KBM-7 (cell line): ENCODE data around the gene DTD1.

Source experiments
- DNase-seq: peaks from one replicate; pipeline ENCODE4 v3.0.0-alpha.2; 2015
- in situ Hi-C: fragments of 300-500 bp; cut with MboI; formaldehyde crosslinking; loops from 2 replicates; pipeline ENCODE4 v1.14.3; 2020; ENCODE audit warnings: low sequenced_read_pairs, low pct_unique_long_range_greater_than_20kb, mixed read lengths

The DTD1 gene

DNA sequence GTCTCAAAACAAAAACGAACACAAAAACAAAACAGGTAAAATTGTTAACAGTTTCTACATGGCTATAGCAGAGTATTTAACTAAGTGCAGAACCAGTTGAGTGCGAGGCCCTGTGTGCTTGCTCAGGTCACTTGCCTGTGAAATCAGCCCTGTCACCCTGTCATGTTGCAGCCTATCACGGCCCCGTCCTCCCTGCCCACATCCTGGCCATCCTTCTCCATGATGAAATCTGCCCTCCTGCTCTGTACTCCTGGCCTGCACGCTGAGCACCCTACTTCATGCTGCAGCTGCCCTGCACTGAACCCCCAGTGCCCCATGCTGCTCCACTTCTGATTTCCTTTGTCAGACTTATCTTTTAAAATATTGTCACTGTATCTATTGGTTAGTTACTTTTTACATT is 62.4 kb downstream of the DTD1 start:
- in situ Hi-C loops = no loop called here

DNA sequence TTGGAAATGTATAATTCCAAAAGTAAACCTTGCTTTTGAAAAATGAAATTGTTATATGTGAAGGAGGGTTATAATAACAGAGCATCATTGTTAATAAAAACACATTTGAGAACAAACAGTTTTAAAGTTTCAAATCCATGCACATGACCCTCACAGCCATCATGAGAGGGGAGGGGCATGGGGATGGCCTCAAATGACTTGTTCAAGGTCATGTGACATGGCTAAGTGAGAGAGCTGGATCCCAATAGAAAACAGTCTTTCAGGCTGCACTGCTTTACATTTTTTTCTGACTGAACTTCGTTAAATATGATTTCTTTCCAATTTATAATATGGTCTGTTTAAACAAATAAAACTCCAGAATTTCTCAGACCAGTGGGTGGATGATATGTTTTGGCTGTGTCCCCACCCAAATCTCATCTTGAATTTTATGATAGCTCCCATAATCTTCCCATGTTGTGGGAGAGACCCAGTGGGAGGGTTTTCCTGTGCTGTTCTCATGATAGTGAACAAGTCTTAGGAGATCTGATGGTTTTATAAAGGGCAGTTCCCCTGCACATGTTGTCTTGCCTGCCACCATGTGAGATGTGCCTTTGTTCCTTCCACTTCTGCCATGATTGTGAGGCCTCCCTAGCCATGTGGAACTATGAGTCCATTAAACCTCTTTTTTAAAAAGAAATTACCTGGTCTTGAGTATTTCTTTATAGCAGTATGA is 66.0 kb downstream of the DTD1 start:
- in situ Hi-C loops = no loop called here

More for the DNA sequence above, 62.4 kb downstream of the DTD1 start:
- DNase-seq = no peak

GRCh38 chr20:18654448-18654773 is 66.6 kb downstream of the DTD1 start:
- no peak for DNase-seq
- in situ Hi-C loops = no loop called here

More for the DNA sequence above, 66.0 kb downstream of the DTD1 start:
- DNase-seq = no peak

DNA sequence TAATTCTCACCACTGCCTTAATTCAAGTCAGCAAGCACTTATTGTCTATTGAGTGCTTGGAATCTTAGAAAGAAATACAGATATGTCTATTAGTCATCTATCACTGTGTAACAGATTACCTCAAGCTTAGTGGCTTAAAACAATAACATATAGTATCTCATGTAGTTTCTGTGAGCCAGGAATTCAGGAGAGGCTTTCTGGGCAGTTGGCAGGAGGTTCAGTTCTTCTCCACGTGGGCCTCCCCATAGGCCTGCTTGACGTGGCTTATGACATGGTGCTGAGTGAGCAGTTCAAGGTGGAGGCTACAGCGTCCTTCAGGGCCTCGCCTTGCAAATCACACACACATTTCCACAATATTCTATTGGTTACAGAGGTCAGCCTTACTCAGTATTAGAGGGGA is 69.7 kb downstream of the DTD1 start:
- in situ Hi-C loops = no loop called here
- DNase-seq = no peak

DNA sequence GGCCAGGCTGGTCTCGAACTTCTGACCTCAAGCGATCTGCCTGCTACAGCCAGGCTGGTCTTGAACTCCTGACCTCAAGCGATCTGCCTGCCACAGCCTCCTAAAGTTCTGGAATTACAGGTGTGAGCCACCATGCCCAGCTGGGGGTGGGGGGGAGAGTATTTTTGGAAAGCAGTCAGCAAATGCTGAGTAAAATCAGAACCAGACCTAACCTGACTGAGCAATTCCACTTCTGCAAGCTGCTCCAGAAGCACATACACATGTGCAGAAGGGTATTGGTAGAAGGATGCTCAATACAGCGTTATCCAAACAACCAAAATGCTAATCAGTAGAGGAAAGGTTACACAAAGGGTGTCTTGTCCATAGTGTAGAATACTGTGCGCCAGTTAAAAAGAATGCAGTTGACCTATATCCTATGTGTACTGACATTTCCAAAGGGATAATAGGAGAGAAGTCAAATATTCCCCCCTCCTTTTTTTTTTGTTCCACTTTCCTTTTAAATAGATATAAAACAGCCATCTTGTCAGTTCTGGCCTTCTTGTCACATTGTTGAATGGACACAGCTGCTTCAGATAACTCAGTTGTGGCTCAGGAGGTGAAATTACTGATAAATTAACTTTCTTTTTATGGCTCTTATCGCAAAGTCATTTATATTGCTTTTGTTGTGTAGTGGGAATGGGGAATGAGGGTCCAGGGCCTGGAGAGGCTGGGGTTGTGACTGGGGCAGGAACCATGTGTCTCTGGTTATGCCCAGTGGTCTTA is 74.6 kb downstream of the DTD1 start:
- no peak for DNase-seq
- in situ Hi-C loops = no loop called here

DNA sequence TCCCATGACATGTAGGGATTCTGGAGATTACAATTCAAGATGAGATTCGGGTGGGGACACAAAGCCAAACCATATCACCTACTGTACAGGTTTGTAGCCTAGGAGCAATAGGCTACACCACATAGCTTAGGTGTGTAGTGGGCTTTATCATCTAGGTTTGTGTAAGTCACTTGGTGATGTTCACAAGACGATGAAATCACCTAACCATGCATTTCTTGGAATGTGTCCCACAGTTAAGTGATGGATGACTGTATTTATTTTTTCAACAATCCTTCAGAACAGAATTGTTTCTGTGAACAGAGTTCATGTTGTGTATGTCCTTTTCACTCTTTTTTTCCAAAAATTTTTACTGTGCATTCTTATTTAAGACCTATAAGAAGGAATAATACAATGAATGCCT is 76.1 kb downstream of the DTD1 start:
- in situ Hi-C loops = no loop called here
- DNase-seq = no peak

GRCh38 chr20:18665135-18665534 is 77.3 kb downstream of the DTD1 start:
- in situ Hi-C loops = no loop called here
- no peak for DNase-seq

DNA sequence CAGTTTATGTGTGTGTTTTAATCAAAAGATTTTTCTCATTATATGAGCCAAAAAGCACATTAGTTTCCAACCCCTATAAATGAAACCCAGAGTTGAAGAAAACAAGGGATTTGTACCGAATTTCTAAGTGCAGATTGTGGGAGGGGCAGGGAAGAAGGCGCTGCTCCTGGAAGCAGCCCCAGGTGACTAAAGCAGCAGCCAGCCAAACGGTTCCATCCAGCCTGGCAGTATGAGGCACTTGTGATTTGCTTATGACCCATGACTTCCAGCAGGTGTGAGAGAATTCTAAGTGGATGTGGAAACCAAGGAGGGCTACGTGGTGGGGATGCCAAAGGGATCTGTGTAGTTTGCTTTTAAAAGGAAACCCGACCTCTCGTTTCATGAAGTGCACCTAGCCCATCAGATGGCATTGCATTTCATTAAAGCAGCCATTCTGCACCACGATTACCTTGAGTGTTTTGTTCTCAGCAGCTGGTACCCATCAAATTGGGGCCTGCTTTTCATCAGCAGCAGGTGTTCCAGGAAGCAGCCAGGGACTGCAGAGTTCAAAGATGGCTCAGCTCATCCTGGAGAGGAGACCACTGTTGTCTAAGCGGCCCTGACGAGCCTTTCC is 79.1 kb downstream of the DTD1 start:
- no peak for DNase-seq
- in situ Hi-C loops = no loop called here

DNA sequence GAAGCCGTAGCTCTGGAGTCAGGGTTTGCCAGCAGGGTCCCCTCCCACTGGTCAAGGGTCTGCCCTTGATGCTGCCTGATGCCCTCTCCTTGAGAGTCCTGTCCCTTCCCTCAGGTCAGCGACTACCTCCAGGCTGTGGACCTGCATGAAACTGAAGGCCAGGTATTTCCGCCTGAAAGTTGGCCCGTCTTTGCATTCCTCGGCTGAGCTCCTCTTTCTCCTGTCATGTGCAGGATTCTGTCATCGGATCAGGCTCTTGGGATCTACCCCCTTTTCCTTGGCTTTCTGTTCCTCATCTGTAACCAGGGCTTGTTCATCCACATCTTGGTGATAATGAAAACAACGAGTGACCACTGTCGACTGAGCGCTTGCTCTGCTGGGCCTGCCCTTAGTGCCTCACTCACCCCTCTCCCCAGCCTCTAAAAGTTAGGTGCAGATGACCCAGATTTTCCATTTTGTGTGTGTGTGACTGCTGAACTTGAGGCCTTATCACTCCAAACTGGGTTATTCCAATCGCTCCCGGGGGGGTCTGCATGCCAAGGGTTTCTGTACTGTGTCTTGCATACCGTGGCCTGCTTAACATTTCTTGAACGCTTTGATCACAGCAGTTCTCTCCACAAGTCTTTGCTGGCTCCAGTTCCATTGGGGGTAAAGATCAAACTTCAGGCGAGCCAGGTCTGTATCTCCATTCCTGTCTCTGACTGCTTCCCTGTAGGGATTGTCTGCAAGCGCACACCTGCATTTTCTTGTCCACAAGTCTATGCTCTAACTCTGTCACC is 81.6 kb downstream of the DTD1 start:
- in situ Hi-C loops = no loop called here
- no peak for DNase-seq

DNA sequence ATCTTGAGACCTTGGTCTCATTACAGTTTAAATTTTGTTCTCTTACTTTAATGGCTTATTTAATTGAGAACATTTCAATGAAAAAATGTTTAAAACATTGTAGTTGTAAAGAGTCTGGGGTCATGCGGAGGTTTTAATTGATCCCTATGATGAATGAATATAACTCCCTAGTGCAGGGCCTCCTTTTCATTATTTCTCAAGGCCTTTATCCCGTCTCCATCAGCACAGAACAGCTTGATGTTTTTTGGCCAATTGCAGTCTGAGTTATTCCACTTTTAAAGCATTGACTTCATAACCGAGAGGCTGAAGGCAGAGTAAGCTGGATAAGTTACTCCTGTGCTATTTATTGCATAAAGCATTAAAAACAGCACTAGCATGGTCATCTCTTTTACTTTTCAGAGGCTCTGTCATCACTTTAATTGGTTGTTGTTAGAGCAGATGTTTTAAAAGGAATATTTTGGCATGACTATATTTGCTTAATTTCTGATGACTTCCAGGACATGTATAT is 83.4 kb downstream of the DTD1 start:
- no peak for DNase-seq
- in situ Hi-C loops = no loop called here

- no peak for DNase-seq
These were observed 85.0 kb downstream of the DTD1 start for GRCh38 chr20:18672834-18673233.

GRCh38 chr20:18676396-18676795 is 88.5 kb downstream of the DTD1 start:
- no peak for DNase-seq
- in situ Hi-C loops = no loop called here

More at GRCh38 chr20:18672834-18673233, 85.0 kb downstream of the DTD1 start:
- in situ Hi-C loops = no loop called here

DNA sequence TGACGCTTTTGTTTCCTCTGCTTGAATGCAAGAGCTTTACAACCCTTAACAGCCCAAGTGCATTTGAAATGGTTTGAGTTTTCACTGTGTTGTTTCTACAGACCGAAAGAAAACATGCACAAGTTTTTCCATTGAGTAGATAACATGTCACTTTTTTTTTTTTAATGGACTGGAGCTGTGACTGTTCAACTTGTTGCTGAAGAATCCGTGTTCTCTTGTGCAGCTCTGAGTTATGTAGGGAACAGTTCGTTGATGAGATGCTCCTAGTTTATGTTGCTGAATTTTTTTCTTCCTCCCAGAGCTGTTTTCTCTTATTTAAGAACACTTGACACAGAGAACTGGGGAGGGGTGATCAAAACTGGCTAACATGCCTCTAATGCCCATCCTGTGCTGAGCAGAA is 89.3 kb downstream of the DTD1 start:
- no peak for DNase-seq
- in situ Hi-C loops = no loop called here

DNA sequence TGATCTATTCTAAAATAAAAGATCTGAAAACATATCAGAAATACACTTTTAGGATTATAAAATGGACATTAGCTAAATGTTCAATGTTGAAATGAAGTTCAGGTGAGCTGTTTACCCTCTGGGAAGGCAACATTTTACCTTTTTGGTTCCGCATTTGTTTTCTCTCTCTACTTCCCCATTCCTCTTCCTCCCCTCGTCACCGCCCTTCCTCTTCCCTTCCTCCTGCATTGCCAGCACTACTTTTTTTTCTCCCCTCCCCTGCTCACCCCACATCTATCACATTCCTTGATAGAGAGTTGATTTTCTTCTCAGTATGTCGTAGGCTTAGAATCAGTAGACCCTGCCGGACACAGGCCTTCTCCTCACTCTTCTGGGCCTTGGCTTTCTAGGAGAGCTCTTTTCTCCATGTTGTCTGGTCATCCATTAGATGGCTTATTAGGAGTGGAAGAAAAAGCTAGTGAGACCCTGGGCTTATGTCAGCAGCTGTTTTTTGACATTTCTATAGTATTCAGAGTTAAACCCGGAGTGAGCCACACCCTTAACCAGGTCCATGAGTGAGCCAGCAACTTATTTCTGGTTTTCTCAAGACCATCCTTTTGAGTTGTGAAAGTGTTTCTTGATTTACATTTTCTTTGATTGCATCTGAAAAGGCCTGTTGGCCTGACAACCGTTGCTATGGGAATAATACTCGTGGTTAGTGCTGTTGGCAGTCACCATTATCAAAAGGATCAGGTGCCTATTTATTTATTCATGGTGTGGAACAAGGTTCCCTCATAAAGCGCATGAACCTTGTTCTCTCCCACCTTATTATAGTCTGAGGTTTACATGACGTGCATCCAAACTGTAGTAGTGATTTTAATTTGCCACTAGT is 90.9 kb downstream of the DTD1 start:
- in situ Hi-C loops = no loop called here
- peak; percentile 37 for DNase-seq

DNA sequence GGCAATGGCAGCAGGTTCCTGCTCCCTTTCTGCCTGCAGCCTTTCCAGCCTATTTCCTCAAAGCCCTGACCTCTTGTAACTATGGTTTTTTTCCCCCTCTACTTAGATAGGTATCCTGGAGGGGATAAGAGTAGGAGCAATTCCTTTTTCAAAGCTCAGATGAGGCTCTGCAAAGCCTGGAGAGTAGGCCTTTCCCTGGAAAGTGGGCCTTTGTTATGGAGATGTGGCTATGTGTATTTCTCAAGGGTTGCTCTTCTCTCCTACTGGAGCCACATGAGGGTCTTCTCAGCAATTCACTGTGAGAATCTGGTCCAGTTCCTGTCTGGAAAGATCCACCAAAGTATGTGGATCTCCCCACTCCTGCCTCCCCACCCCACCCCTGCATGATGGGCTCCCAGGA is 96.0 kb downstream of the DTD1 start:
- no peak for DNase-seq
- in situ Hi-C loops = no loop called here

DNA sequence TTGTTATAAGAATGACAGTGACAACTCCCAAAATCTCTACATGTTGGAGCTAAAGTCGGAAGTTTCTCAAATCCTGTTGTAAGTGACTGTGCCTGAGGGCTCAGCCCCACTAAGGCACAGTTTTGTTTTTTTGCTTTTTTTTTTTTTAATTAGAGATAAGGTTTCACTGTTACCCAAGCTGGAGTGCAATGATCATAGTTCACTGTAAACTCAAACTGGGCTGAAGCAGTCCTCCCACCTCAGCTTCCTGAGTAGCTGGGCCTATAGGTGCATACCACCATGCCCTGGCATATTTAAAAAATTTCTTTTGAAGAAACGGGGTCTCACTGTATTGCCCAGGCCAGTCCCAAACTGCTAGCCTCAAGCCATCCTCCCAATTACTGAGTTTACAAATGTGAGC is 96.9 kb downstream of the DTD1 start:
- no peak for DNase-seq
- in situ Hi-C loops = no loop called here

GRCh38 chr20:18685406-18685805 is 97.6 kb downstream of the DTD1 start:
- in situ Hi-C loops = no loop called here
- DNase-seq = no peak

DNA sequence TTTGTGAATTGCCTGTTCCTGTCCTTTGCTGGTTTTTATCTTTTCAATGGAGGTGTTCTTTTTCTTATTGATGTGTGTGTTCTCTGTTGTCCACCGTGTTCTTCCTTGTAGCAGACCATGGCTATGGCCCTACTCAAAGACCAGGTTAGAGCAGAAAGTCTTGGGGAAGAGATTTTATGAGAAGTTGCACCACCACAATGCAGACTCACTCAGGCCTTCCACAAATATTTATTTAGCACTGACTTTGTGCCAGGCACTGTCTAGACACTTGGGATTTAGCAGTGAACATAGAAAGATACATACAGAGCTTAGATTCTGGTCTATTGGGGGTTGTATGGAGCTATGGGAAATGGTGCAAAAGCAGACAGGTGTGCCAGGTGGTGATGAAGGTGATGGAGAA is 98.8 kb downstream of the DTD1 start:
- DNase-seq = no peak
- in situ Hi-C loops = no loop called here

- in situ Hi-C loops = no loop called here
- DNase-seq = no peak
These were observed 100.8 kb downstream of the DTD1 start for GRCh38 chr20:18688676-18689075.
